Endodermal cell (in vitro differentiated cells): ENCODE results near the gene SHKBP1. TPM values are rescaled to one million over a fixed set of nuclear protein-coding genes. Genes with fewer than 3 reads are reported as not detected.

ENCODE experiments used
- DNase-seq: peaks from one replicate; pipeline ENCODE4 v3.0.0-alpha.2; 2017
- H3K27ac ChIP-seq: 2 replicates; pipeline ENCODE4 v1.5.1; 2013; ENCODE audit warnings: mild to moderate bottlenecking, low read depth, low read length, moderate library complexity
- H3K27me3 ChIP-seq: 2 replicates; pipeline ENCODE4 v1.6.1; 2013; ENCODE audit warnings: mild to moderate bottlenecking, low read length, moderate library complexity; ENCODE audit not compliant: insufficient read depth, control insufficient read depth, poor library complexity, severe bottlenecking
- H3K36me3 ChIP-seq: 2 replicates; pipeline ENCODE4 v1.7.0; 2013; ENCODE audit warnings: mild to moderate bottlenecking, low read length, moderate library complexity; ENCODE audit not compliant: control insufficient read depth, insufficient read depth
- H3K4me1 ChIP-seq: one replicate; pipeline ENCODE4 v1.7.0; 2013; ENCODE audit warnings: low read length; ENCODE audit not compliant: control insufficient read depth, insufficient read depth
- H3K4me3 ChIP-seq: 2 replicates; pipeline ENCODE4 v1.5.1; 2013; ENCODE audit warnings: mild to moderate bottlenecking, low read length, moderate library complexity
- H3K9ac ChIP-seq: 2 replicates; pipeline ENCODE4 v1.6.1; 2013; ENCODE audit warnings: mild to moderate bottlenecking, low read length, moderate library complexity; ENCODE audit not compliant: poor library complexity, severe bottlenecking; ENCODE audit errors: extremely low read depth
- H3K9me3 ChIP-seq: 2 replicates; pipeline ENCODE4 v1.6.1; 2013; ENCODE audit warnings: mild to moderate bottlenecking, low read length, moderate library complexity; ENCODE audit not compliant: control insufficient read depth
- H3K27ac Mint-ChIP-seq: 2 replicates; pipeline ENCODE4 v1.8.0; 2020; ENCODE audit warnings: mixed read lengths
- H3K27me3 Mint-ChIP-seq: 2 replicates; pipeline ENCODE4 v1.8.0; 2021; ENCODE audit warnings: mild to moderate bottlenecking, mixed read lengths; ENCODE audit not compliant: insufficient read depth
- H3K36me3 Mint-ChIP-seq: 2 replicates; pipeline ENCODE4 v1.8.0; 2020; ENCODE audit warnings: low read depth, mixed read lengths
- H3K4me1 Mint-ChIP-seq: 2 replicates; pipeline ENCODE4 v1.8.0; 2020; ENCODE audit warnings: mixed read lengths
- H3K4me3 Mint-ChIP-seq: 2 replicates; pipeline ENCODE4 v1.8.0; 2020; ENCODE audit warnings: mild to moderate bottlenecking, moderate library complexity, mixed read lengths
- H3K9me3 Mint-ChIP-seq: 2 replicates; pipeline ENCODE4 v1.8.0; 2020; ENCODE audit warnings: mild to moderate bottlenecking, mixed read lengths
- WGBS, 2 experiments: methylation state at CpG; one replicate each; pipeline versions ENCODE4 v1.1.5 to v1.1.7; 2013; ENCODE audit warnings: missing lambda C conversion rate in 2 of 2, mixed read lengths in 1 of 2; ENCODE audit not compliant: insufficient coverage in 1 of 2, insufficient read length in 1 of 2; 5-methylcytosine and 5-hydroxymethylcytosine counted together
- total RNA-seq, 2 donors: library from RNA; stranded (reverse); fragmentation: NEBNext Ultra II Directional in 1 of 2; extraction: Animal tissue kit (Norgen Biotek cat#: 25700) in 1 of 2; gene quantifications; 2 replicates in 1 of 2; 3 replicates in 1 of 2; pipeline ENCODE4 v1.2.1, GENCODE V29; 2021
- TF ChIP-seq, protein P1 (sequence below): fragments of 200-600 bp; sonication (generic); conservative IDR thresholded peaks from 2 replicates; pipeline ENCODE4 v1.5.0; 2021; ENCODE audit warnings: antibody characterized with exemption, mild to moderate bottlenecking

SHKBP1 gene
- total RNA-seq, 2 donors from 2014 or later = 110 TPM

DNA sequence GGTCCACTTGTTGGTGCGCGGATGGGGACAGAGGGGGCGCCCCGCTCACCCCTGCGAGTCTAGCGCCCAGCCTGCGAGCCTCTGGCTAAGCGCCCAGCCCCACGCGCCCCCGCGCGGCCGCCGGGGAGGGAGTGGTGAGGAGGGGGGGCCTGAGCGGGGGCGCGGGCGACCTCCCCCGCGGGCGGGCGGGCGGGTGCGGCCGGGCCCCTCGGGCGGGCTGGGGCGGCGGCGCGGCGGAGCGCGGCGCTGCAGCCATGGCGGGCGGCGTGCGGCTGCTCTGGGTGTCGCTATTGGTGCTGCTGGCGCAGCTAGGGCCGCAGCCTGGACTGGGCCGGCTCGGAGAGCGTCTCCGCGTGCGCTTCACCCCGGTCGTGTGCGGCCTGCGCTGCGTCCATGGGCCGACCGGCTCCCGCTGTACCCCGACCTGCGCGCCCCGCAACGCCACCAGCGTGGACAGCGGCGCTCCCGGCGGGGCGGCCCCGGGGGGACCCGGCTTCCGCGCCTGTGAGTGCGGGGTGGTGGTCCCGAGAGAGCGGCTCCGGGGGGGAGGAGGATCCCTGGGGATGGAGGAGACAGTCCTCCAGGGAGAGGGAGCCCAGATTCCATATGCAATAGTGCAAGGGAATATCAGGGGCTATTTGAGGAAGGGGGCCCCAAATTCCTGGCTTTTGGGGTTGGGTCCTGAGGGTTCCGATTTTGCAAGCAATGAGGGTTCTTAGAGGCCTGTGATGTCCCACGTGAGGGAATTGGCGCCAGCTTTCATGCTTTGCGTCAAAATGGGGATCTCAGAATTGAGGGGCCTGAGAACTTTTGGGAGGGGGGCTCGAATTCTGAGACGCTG is 24.7 kb downstream of the SHKBP1 start, which contains the start of gene LTBP4:
TSS of gene LTBP4 (plus strand) at position 236 of the 841 bp plus-strand sequence. CDS start at position 255, 19 bp downstream.
- no peak within 1 kb of the TSS for H3K27ac ChIP-seq
- peak; percentile 71 for DNase-seq
- peaks cover 3% of the 10 kb centered on the region for H3K9me3 Mint-ChIP-seq

DNA sequence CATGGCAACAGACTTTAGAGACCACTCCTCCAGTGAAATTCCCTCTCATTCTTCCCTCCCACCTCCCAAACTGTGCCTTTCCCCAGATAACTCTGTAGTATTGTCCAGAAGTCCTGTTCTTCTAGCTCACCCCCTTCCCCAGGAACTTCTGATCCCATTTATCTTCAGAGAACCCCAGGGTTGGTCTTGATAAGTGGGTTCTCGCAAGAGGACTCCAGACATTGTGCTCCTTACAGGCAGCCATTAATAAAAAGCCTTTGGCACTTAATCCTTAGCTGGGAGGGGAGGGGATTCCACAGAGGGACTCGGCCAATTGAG is 26.4 kb downstream of the SHKBP1 start:
- H3K36me3 Mint-ChIP-seq = no peaks in the 10 kb centered on the region
- H3K4me1 Mint-ChIP-seq = peaks cover 24% of the 10 kb centered on the region
- 39 to 78% methylated on average over 1 to 2 of the region's 2 CpGs for WGBS, 2 experiments
- DNase-seq = no peak
- peaks cover 55% of the 10 kb centered on the region for H3K27me3 ChIP-seq
- peaks cover 14% of the 10 kb centered on the region for H3K4me1 ChIP-seq
- no peaks in the 10 kb centered on the region for H3K36me3 ChIP-seq
- H3K9me3 ChIP-seq = no peaks in the 10 kb centered on the region
- peak overlapping the region; percentile 54 for H3K9ac ChIP-seq
- peaks cover 78% of the 10 kb centered on the region for H3K27me3 Mint-ChIP-seq
- H3K4me3 ChIP-seq = peak overlapping the region; percentile 72
- peak overlapping the region; percentile 69 for H3K27ac ChIP-seq
- peak overlapping the region; percentile 59 for H3K4me3 Mint-ChIP-seq
- TF ChIP-seq, protein P1, sequence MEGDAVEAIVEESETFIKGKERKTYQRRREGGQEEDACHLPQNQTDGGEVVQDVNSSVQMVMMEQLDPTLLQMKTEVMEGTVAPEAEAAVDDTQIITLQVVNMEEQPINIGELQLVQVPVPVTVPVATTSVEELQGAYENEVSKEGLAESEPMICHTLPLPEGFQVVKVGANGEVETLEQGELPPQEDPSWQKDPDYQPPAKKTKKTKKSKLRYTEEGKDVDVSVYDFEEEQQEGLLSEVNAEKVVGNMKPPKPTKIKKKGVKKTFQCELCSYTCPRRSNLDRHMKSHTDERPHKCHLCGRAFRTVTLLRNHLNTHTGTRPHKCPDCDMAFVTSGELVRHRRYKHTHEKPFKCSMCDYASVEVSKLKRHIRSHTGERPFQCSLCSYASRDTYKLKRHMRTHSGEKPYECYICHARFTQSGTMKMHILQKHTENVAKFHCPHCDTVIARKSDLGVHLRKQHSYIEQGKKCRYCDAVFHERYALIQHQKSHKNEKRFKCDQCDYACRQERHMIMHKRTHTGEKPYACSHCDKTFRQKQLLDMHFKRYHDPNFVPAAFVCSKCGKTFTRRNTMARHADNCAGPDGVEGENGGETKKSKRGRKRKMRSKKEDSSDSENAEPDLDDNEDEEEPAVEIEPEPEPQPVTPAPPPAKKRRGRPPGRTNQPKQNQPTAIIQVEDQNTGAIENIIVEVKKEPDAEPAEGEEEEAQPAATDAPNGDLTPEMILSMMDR = no peak
- peaks cover 3% of the 10 kb centered on the region for H3K9me3 Mint-ChIP-seq
- H3K27ac Mint-ChIP-seq = peak overlapping the region; percentile 87

More for the DNA sequence above, 24.7 kb downstream of the SHKBP1 start, which contains the start of gene LTBP4:
- peak within 1 kb of the TSS; percentile 43 for H3K4me3 Mint-ChIP-seq
- Histone ChIP-seq H3K27me3 (peaks cover 60% of the 10 kb centered on the region), H3K4me1 (peaks cover 12% of the 10 kb centered on the region), H3K9ac (no peak within 1 kb of the TSS), H3K4me3 (peak within 1 kb of the TSS; percentile 62), H3K9me3 (no peaks in the 10 kb centered on the region), H3K36me3 (no peaks in the 10 kb centered on the region)
- TF ChIP-seq, protein P1 = no peak
- 8 to 31% methylated on average over 3 to 66 of the region's 82 CpGs for WGBS, 2 experiments
- H3K27me3 Mint-ChIP-seq = peaks cover 77% of the 10 kb centered on the region
- no peaks in the 10 kb centered on the region for H3K36me3 Mint-ChIP-seq
- no peak within 1 kb of the TSS for H3K27ac Mint-ChIP-seq
- peaks cover 24% of the 10 kb centered on the region for H3K4me1 Mint-ChIP-seq

DNA sequence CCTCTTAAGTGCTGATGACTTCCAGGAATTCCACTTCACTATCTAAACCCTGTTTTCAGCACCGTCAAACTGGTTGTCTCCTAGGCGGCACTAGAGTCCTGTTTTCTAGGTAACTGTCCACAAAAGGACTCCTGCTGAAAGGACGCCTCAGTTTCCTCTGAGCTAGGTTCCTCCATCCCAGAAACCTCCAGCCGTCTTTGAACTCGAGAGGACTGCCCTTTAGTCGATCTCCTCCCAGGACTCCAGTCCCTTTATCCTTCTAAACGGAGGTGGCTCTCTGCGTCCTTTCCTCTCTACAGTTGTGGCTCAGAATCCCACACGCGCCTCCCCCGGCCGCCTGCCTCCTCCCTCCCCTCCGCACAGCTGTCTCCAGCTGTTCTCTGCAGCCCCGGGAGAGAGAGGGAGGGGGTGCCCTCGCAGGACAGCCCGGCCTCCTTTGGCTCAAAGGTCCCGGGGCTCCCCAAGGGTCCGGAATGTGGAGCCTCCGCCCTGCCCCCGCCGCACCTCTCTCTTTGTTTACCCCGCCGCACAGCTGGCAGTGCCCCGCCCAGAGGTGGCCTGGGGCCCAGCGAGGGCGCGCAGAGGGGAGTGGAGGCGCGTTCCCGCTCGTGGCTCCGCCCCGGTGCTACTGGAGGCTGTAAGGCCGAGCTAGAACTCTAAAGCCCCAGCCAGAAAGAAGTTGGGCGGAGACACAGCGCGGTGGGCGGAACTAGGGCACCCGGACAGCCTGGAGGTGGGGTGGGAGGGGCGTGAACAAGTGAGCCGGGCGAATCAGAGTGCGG is 26.9 kb downstream of the SHKBP1 start:
- Mint-ChIP-seq H3K36me3 (no peaks in the 10 kb centered on the region), H3K27ac (peak overlapping the region; percentile 87), H3K9me3 (peaks cover 3% of the 10 kb centered on the region), H3K27me3 (peaks cover 80% of the 10 kb centered on the region), H3K4me3 (peak overlapping the region; percentile 59), H3K4me1 (peaks cover 24% of the 10 kb centered on the region)
- Histone ChIP-seq H3K4me3 (peak overlapping the region; percentile 72), H3K27ac (peak overlapping the region; percentile 69), H3K9ac (peak overlapping the region; percentile 54), H3K9me3 (no peaks in the 10 kb centered on the region), H3K27me3 (peaks cover 56% of the 10 kb centered on the region), H3K4me1 (peaks cover 14% of the 10 kb centered on the region), H3K36me3 (no peaks in the 10 kb centered on the region)
- TF ChIP-seq, protein P1 = no peak
- peak; percentile 100 for DNase-seq
- 1 to 4% methylated on average over 21 to 43 of the region's 43 CpGs for WGBS, 2 experiments
